H9 (cell line): ENCODE data around the gene BAG2. TPM values are rescaled to one million over a fixed set of nuclear protein-coding genes. Genes with fewer than 3 reads are reported as not detected.

ENCODE experiments used
- DNase-seq: peaks from one replicate; pipeline ENCODE4 v3.0.0-alpha.2; 2017
- H2AFZ ChIP-seq: one replicate; pipeline ENCODE4 v1.6.1; 2013; ENCODE audit warnings: mild to moderate bottlenecking, low read length, control low read depth, moderate library complexity
- H2AK5ac ChIP-seq: 2 replicates; pipeline ENCODE4 v1.6.1; 2013; ENCODE audit warnings: low read length, control low read depth, mixed read lengths; ENCODE audit not compliant: insufficient read length
- H2BK120ac ChIP-seq: one replicate; pipeline ENCODE4 v1.6.1; 2013; ENCODE audit warnings: low read depth, mild to moderate bottlenecking, low read length, control low read depth, inconsistent platforms; ENCODE audit not compliant: poor library complexity, severe bottlenecking
- H2BK12ac ChIP-seq: 2 replicates; pipeline ENCODE4 v1.6.1; 2013; ENCODE audit warnings: low read length, control low read depth, mixed read lengths, low read depth; ENCODE audit not compliant: insufficient read length
- H2BK15ac ChIP-seq: 2 replicates; pipeline ENCODE4 v1.6.1; 2013; ENCODE audit warnings: low read depth, low read length, control low read depth
- H2BK20ac ChIP-seq: one replicate; pipeline ENCODE4 v1.6.1; 2013; ENCODE audit warnings: low read depth, mild to moderate bottlenecking, low read length, control low read depth, inconsistent platforms; ENCODE audit not compliant: poor library complexity, severe bottlenecking
- H2BK5ac ChIP-seq: 2 replicates; pipeline ENCODE4 v1.6.1; 2013; ENCODE audit warnings: low read length, control low read depth, mixed read lengths; ENCODE audit not compliant: insufficient read length
- H3K14ac ChIP-seq: 2 replicates; pipeline ENCODE4 v1.6.1; 2013; ENCODE audit warnings: low read length, control low read depth; ENCODE audit not compliant: insufficient read depth
- H3K18ac ChIP-seq: 2 replicates; pipeline ENCODE4 v1.6.1; 2013; ENCODE audit warnings: low read depth, mild to moderate bottlenecking, mixed read lengths, low read length, control low read depth; ENCODE audit not compliant: insufficient read length
- H3K23ac ChIP-seq: 2 replicates; pipeline ENCODE4 v1.6.1; 2013; ENCODE audit warnings: low read length, control low read depth, mixed read lengths, low read depth; ENCODE audit not compliant: insufficient read length
- H3K23me2 ChIP-seq: 2 replicates; pipeline ENCODE4 v1.6.1; 2013; ENCODE audit warnings: low read depth, mild to moderate bottlenecking, mixed read lengths, low read length, control low read depth; ENCODE audit not compliant: insufficient read length, poor library complexity, severe bottlenecking
- H3K27ac ChIP-seq: 2 replicates; pipeline ENCODE4 v1.5.1; 2013; ENCODE audit warnings: low read length, control low read depth, mixed read lengths, low read depth; ENCODE audit not compliant: insufficient read length
- H3K27me3 ChIP-seq: 2 replicates; pipeline ENCODE4 v1.6.1; 2013; ENCODE audit warnings: low read length, control low read depth, inconsistent platforms; ENCODE audit not compliant: insufficient read depth
- H3K4ac ChIP-seq: 2 replicates; pipeline ENCODE4 v1.6.1; 2013; ENCODE audit warnings: low read depth, mild to moderate bottlenecking, control low read depth, inconsistent platforms, low read length, moderate library complexity
- H3K4me1 ChIP-seq: 2 replicates; pipeline ENCODE4 v1.6.1; 2013; ENCODE audit warnings: low read length, control low read depth, inconsistent platforms; ENCODE audit not compliant: insufficient read depth
- H3K4me2 ChIP-seq: 2 replicates; pipeline ENCODE4 v1.6.1; 2013; ENCODE audit warnings: low read length, control low read depth, mixed read lengths; ENCODE audit not compliant: insufficient read length, insufficient read depth
- H3K56ac ChIP-seq: 2 replicates; pipeline ENCODE4 v1.6.1; 2013; ENCODE audit warnings: low read depth, mild to moderate bottlenecking, mixed read lengths, low read length, control low read depth; ENCODE audit not compliant: insufficient read length
- H3K79me1 ChIP-seq: 2 replicates; pipeline ENCODE4 v1.6.1; 2013; ENCODE audit warnings: low read depth, mild to moderate bottlenecking, moderate library complexity, low read length, control low read depth, inconsistent platforms; ENCODE audit not compliant: insufficient read depth, poor library complexity, severe bottlenecking
- H3K79me2 ChIP-seq: 2 replicates; pipeline ENCODE4 v1.6.1; 2013; ENCODE audit warnings: low read length, control low read depth, inconsistent platforms; ENCODE audit not compliant: insufficient read depth
- H3K9ac ChIP-seq: 2 replicates; pipeline ENCODE4 v1.6.1; 2013; ENCODE audit warnings: low read length, control low read depth, mixed read lengths; ENCODE audit not compliant: insufficient read length; ENCODE audit errors: extremely low read depth
- H3K9me3 ChIP-seq: one replicate; pipeline ENCODE4 v1.6.1; 2013; ENCODE audit warnings: low read depth, low read length, inconsistent platforms; ENCODE audit not compliant: control insufficient read depth
- H3T11ph ChIP-seq: one replicate; pipeline ENCODE4 v1.6.1; 2013; ENCODE audit warnings: mild to moderate bottlenecking, low read length, control low read depth, inconsistent platforms
- H4K20me1 ChIP-seq: one replicate; pipeline ENCODE4 v1.6.1; 2013; ENCODE audit not compliant: control insufficient read depth, insufficient read length, insufficient read depth
- H4K5ac ChIP-seq: 2 replicates; pipeline ENCODE4 v1.6.1; 2013; ENCODE audit warnings: low read depth, mild to moderate bottlenecking, mixed read lengths, low read length, control low read depth; ENCODE audit not compliant: insufficient read length
- H4K8ac ChIP-seq: replicated peaks from 2 replicates; pipeline ENCODE4 v1.6.1; 2013; ENCODE audit warnings: low read length, control low read depth, mixed read lengths, low read depth; ENCODE audit not compliant: insufficient read length
- H4K91ac ChIP-seq: 2 replicates; pipeline ENCODE4 v1.6.1; 2013; ENCODE audit warnings: low read depth, mild to moderate bottlenecking, moderate library complexity, mixed read lengths, low read length, control low read depth; ENCODE audit not compliant: insufficient read length
- H3K27ac Mint-ChIP-seq, 3 experiments: 2 replicates in 2 of 3; 3 replicates in 1 of 3; pipeline ENCODE4 v1.8.0; 2020 to 2021; ENCODE audit warnings: mixed read lengths in 3 of 3, mild to moderate bottlenecking in 1 of 3, moderate library complexity in 1 of 3
- H3K27me3 Mint-ChIP-seq: 2 replicates; pipeline ENCODE4 v1.8.0; 2021; ENCODE audit warnings: low read depth, mild to moderate bottlenecking, moderate library complexity, mixed read lengths
- H3K36me3 Mint-ChIP-seq, 3 experiments: 2 replicates in 2 of 3; 3 replicates in 1 of 3; pipeline ENCODE4 v1.8.0; 2020 to 2021; ENCODE audit warnings: low read depth in 3 of 3, mixed read lengths in 3 of 3; ENCODE audit not compliant: insufficient read depth in 1 of 3
- H3K4me1 Mint-ChIP-seq, 2 experiments: 2 replicates each; pipeline ENCODE4 v1.8.0; 2020; ENCODE audit warnings: mixed read lengths in 2 of 2
- H3K4me3 Mint-ChIP-seq, 2 experiments: 2 replicates in 1 of 2; 3 replicates in 1 of 2; pipeline ENCODE4 v1.8.0; 2020 to 2021; ENCODE audit warnings: mild to moderate bottlenecking in 2 of 2, mixed read lengths in 2 of 2, moderate library complexity in 1 of 2
- H3K9me3 Mint-ChIP-seq, 2 experiments: 2 replicates in 1 of 2; 3 replicates in 1 of 2; pipeline ENCODE4 v1.8.0; 2020; ENCODE audit warnings: mild to moderate bottlenecking in 2 of 2, mixed read lengths in 2 of 2, moderate library complexity in 1 of 2
- total RNA-seq: library from RNA; stranded (reverse); gene quantifications from 2 replicates; pipeline ENCODE4 v1.2.1, GENCODE V29; 2021
- TF ChIP-seq, protein P1 (sequence below): fragments of 200-600 bp; sonication (generic); conservative IDR thresholded peaks from 3 replicates; pipeline ENCODE4 v1.8.0; 2021; ENCODE audit warnings: antibody characterized with exemption, mild to moderate bottlenecking

Gene BAG2
- total RNA-seq, 1 experiment from 2014 or later, result 8.4 TPM

DNA sequence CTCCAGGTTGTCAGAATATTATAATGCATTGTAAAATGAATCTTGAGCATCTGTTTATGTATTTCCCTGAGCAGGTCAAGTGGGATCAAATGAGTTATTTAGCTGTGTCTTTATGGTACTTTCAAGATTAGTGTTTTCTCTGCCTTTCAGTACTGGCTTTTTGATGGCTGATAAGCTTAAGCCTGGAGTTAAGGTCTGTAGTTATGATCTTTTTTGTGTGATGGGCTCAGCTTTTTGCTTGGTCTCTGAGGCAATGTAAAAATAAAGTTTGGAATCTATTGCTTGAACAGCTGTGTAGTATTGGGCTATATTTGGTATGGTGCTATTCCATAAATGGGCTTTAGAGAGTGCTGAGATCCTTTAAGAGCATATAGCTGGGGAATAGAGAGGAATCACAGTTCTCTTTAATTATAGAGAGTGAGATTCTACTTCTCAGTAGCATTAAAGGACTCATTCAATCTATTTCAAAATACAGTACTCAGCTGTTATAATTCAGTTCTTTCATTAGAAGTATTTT, 41.4 kb upstream of the BAG2 start:
- no peak overlapping the region for H2BK20ac ChIP-seq
- no peak overlapping the region for H2AFZ ChIP-seq
- H3K4me3 Mint-ChIP-seq, result no peak overlapping the region
- no peak overlapping the region for H2BK120ac ChIP-seq
- H3K4me1 ChIP-seq, result no peaks in the 10 kb centered on the region
- H3K23me2 ChIP-seq, result no peaks in the 10 kb centered on the region
- no peaks in the 10 kb centered on the region for H3K4me1 Mint-ChIP-seq
- H3K14ac ChIP-seq, result no peak overlapping the region
- no peak overlapping the region for H3K18ac ChIP-seq
- no peaks in the 10 kb centered on the region for H3K27me3 Mint-ChIP-seq
- no peak overlapping the region for H3K27ac Mint-ChIP-seq
- H4K20me1 ChIP-seq, result no peaks in the 10 kb centered on the region
- no peak overlapping the region for H4K5ac ChIP-seq
- no peak overlapping the region for H3K27ac ChIP-seq
- H3K56ac ChIP-seq, result no peak overlapping the region
- TF ChIP-seq, protein P1, sequence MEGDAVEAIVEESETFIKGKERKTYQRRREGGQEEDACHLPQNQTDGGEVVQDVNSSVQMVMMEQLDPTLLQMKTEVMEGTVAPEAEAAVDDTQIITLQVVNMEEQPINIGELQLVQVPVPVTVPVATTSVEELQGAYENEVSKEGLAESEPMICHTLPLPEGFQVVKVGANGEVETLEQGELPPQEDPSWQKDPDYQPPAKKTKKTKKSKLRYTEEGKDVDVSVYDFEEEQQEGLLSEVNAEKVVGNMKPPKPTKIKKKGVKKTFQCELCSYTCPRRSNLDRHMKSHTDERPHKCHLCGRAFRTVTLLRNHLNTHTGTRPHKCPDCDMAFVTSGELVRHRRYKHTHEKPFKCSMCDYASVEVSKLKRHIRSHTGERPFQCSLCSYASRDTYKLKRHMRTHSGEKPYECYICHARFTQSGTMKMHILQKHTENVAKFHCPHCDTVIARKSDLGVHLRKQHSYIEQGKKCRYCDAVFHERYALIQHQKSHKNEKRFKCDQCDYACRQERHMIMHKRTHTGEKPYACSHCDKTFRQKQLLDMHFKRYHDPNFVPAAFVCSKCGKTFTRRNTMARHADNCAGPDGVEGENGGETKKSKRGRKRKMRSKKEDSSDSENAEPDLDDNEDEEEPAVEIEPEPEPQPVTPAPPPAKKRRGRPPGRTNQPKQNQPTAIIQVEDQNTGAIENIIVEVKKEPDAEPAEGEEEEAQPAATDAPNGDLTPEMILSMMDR, result no peak
- H3K79me2 ChIP-seq, result no peaks in the 10 kb centered on the region
- H3K9me3 ChIP-seq, result no peaks in the 10 kb centered on the region
- H3K9ac ChIP-seq, result no peak overlapping the region
- no peak for DNase-seq
- H3K79me1 ChIP-seq, result no peaks in the 10 kb centered on the region
- H4K91ac ChIP-seq, result no peak overlapping the region
- no peak overlapping the region for H2BK12ac ChIP-seq
- H2AK5ac ChIP-seq, result no peak overlapping the region
- no peak overlapping the region for H3K4ac ChIP-seq
- no peak overlapping the region for H3K4me2 ChIP-seq
- H2BK5ac ChIP-seq, result no peak overlapping the region
- no peak overlapping the region for H3K23ac ChIP-seq
- H3T11ph ChIP-seq, result no peak overlapping the region
- H3K9me3 Mint-ChIP-seq, result no peaks in the 10 kb centered on the region
- H3K27me3 ChIP-seq, result no peaks in the 10 kb centered on the region
- H3K36me3 Mint-ChIP-seq, result peaks cover 0 to 17% (median 16%) of the 10 kb centered on the region in 3 experiments; a peak in 4 of 7 replicates
- no peak overlapping the region for H2BK15ac ChIP-seq
- H4K8ac ChIP-seq, result no peak overlapping the region
